Thyroid gland (tissue), 4 donors: ENCODE results near the gene ZCCHC17. TPM values are rescaled to one million over a fixed set of nuclear protein-coding genes. Genes with fewer than 3 reads are reported as not detected.
A peak's percentile ranks its signal among the peaks of the same experiment; 100 is the strongest.

Experiments
- DNase-seq, 2 donors: peaks; one replicate each; pipeline ENCODE4 v3.0.0-alpha.2; 2019
- H3K27ac ChIP-seq, 3 donors: fragments of 200-600 bp; sonication (generic); 1 replicate in 2 of 3; 2 replicates in 1 of 3; pipeline ENCODE4 v1.5.1; 2016 to 2019; ENCODE audit warnings: mild to moderate bottlenecking in 1 of 3, moderate library complexity in 1 of 3
- H3K27me3 ChIP-seq: fragments of 200-600 bp; sonication (generic); one replicate; pipeline ENCODE4 v1.5.1; 2019
- H3K36me3 ChIP-seq, 2 donors: fragments of 200-600 bp; sonication (generic); one replicate each; pipeline ENCODE4 v1.5.1; 2016 to 2019
- H3K4me1 ChIP-seq, 2 donors: fragments of 200-600 bp; sonication (generic); one replicate each; pipeline ENCODE4 v1.5.1; 2017 to 2019
- H3K4me3 ChIP-seq, 3 donors: fragments of 200-600 bp; sonication (generic); replicated peaks in 1 of 3; 1 replicate in 2 of 3; 2 replicates in 1 of 3; pipeline ENCODE4 v1.5.1; 2016; ENCODE audit warnings: mild to moderate bottlenecking in 1 of 3
- H3K9me3 ChIP-seq: fragments of 200-600 bp; sonication (generic); one replicate; pipeline ENCODE4 v1.5.1; 2017
- POLR2A ChIP-seq, 2 donors: fragments of 450-650 bp; IDR thresholded peaks; one replicate each; pipeline ENCODE4 v1.6.1; 2017; ENCODE audit warnings: antibody characterized with exemption in 2 of 2, mild to moderate bottlenecking in 2 of 2, moderate library complexity in 1 of 2
- WGBS, 2 donors: methylation state at CpG; one replicate each; pipeline ENCODE4 v1.1.5; 2017; 5-methylcytosine and 5-hydroxymethylcytosine counted together
- intact Hi-C: fragments of 100-400 bp; cut with DNase I; formaldehyde crosslinking; loops from one replicate; pipeline ENCODE4 v1.15.1; 2023
- total RNA-seq, 4 donors: library from RNA; depleted of rRNA; stranded (reverse); fragments of >200 nt; gene quantifications; one replicate each; pipeline ENCODE4 v1.2.3, GENCODE V29; 2016
- TF ChIP-seq, protein P1 (sequence below), 6 experiments: fragments of 200-600 bp in 3 of 6; fragments of 450-650 bp in 3 of 6; sonication (generic) in 3 of 6; IDR thresholded peaks; one replicate each; pipeline ENCODE4 v1.5.1; 2016 to 2019; ENCODE audit warnings: antibody characterized with exemption in 6 of 6, mild to moderate bottlenecking in 2 of 6, inconsistent platforms in 1 of 6, moderate library complexity in 1 of 6

Gene ZCCHC17
- total RNA-seq, 4 donors from 2014 or later = 20.0 to 29.8 (median 23.9) TPM

DNA sequence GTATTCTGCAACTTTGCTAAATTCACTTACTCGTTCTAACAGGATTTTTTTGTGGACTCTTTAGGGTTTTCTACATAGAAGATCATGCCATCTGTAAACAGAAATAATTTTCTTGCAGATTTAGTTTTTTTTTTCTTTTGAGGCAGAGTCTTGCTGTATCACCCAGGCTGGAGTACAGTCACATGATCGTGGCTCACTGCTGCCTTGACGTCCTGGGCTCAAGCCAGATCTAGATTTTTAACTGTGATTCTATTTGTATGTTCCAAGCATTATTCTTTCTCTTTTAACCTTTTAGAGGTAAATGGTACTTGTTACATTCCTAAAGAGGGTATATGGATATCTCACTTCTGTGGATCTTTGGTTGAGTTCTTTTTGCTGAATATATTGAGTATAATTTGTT is 57.5 kb downstream of the ZCCHC17 start:
- DNase-seq = peak; percentile 59 to 62
- intact Hi-C loops = no loop called here
- no peaks in the 10 kb centered on the region for H3K9me3 ChIP-seq
- WGBS, 2 donors = 40 to 42% methylated on average over 3 of the region's 3 CpGs
- H3K4me3 ChIP-seq = no peak overlapping the region
- peak overlapping the region; percentile 39 to 59 (median 41) for H3K27ac ChIP-seq
- H3K4me1 ChIP-seq = peaks cover 0 to 6% of the 10 kb centered on the region in 2 donors
- H3K27me3 ChIP-seq = no peaks in the 10 kb centered on the region
- TF ChIP-seq, protein P1, sequence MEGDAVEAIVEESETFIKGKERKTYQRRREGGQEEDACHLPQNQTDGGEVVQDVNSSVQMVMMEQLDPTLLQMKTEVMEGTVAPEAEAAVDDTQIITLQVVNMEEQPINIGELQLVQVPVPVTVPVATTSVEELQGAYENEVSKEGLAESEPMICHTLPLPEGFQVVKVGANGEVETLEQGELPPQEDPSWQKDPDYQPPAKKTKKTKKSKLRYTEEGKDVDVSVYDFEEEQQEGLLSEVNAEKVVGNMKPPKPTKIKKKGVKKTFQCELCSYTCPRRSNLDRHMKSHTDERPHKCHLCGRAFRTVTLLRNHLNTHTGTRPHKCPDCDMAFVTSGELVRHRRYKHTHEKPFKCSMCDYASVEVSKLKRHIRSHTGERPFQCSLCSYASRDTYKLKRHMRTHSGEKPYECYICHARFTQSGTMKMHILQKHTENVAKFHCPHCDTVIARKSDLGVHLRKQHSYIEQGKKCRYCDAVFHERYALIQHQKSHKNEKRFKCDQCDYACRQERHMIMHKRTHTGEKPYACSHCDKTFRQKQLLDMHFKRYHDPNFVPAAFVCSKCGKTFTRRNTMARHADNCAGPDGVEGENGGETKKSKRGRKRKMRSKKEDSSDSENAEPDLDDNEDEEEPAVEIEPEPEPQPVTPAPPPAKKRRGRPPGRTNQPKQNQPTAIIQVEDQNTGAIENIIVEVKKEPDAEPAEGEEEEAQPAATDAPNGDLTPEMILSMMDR (IDR thresholded peaks at IDR 0.05) = no peak
- TF ChIP-seq POLR2A (IDR thresholded peaks at IDR 0.05) = no peak
- H3K36me3 ChIP-seq = peaks cover 0 to 4% of the 10 kb centered on the region in 2 donors

DNA sequence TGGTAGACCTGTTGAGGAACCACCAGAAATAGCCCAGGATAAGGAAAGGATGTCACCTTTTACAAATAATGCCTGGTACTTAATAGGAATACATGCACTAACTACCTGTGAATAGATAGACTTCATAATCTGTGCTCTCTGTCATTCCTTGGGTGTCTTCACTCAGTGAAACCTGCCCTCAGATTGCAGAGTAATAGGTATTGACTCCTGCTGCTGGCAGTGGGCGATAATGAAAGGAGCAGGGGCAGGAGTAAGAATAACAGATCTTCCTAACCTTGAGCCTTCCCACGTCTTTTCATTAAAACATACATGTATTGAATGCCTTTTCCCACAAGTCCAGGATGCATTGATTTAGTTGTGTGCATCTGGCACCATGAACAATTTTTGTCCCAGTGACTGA is 59.6 kb downstream of the ZCCHC17 start:
- Histone ChIP-seq H3K4me1 (peaks cover 0 to 6% of the 10 kb centered on the region in 2 donors), H3K27me3 (no peaks in the 10 kb centered on the region), H3K27ac (no peak overlapping the region), H3K36me3 (no peaks in the 10 kb centered on the region), H3K9me3 (no peaks in the 10 kb centered on the region), H3K4me3 (no peak overlapping the region)
- no peak for TF ChIP-seq POLR2A (IDR thresholded peaks at IDR 0.05)
- TF ChIP-seq, protein P1 (IDR thresholded peaks at IDR 0.05) = no peak
- no peak for DNase-seq
- intact Hi-C loops = no loop called here
- WGBS, 2 donors = 97 to 100% methylated on average over 2 of the region's 2 CpGs

DNA sequence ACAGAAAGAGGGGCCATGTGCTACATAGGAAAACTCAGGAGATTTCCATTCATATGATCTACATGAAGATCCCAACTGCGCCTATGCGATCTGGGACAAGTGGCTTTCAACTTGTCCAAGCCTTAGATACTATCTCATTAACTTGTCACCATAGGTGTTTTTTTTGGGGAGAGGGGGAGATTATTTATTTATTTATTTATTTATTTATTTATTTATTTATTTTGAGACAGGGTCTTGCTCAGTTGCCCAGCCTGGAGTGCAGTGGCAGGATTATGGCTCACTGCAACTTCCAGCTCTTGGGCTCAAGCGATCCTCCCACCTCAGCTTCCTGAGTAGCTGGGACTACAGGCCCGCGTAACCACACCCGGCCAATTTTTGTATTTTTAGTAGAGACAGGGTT is 64.8 kb downstream of the ZCCHC17 start:
- no peak for DNase-seq
- Histone ChIP-seq H3K27ac (no peak overlapping the region), H3K27me3 (no peaks in the 10 kb centered on the region), H3K4me3 (no peak overlapping the region), H3K4me1 (peaks cover 26 to 33% of the 10 kb centered on the region in 2 donors), H3K36me3 (no peaks in the 10 kb centered on the region), H3K9me3 (no peaks in the 10 kb centered on the region)
- 97 to 98% methylated on average over 6 of the region's 6 CpGs for WGBS, 2 donors
- TF ChIP-seq POLR2A (IDR thresholded peaks at IDR 0.05) = no peak
- TF ChIP-seq, protein P1 (IDR thresholded peaks at IDR 0.05) = no peak
- intact Hi-C loops = no loop called here

DNA sequence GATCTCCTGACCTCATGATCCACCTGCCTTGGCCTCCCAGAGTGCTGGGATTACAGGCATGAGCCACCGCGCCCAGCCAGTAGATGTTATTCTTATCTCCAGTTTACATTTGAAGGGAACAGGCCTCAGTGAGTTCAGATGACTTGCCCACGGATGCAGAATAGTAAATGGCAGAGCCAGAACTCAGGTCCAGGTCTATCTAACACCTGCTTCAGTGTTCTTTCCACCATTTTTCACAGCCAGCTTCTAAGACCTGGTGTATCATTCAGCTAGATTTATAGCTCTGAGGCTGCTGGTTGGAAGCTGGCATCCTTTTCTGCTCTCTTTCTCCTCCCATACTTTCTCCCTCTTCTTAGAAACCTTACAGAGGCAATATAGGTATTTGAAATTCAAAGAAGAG is 65.2 kb downstream of the ZCCHC17 start:
- Histone ChIP-seq H3K27ac (peak overlapping the region in 2 of 3 donors; percentile 28 to 99), H3K9me3 (no peaks in the 10 kb centered on the region), H3K4me1 (peaks cover 26 to 36% of the 10 kb centered on the region in 2 donors), H3K36me3 (no peaks in the 10 kb centered on the region), H3K27me3 (no peaks in the 10 kb centered on the region), H3K4me3 (no peak overlapping the region)
- DNase-seq = no peak
- intact Hi-C loops = no loop called here
- TF ChIP-seq, protein P1 (IDR thresholded peaks at IDR 0.05) = no peak
- no peak for TF ChIP-seq POLR2A (IDR thresholded peaks at IDR 0.05)
- 94 to 100% methylated on average over 3 of the region's 3 CpGs for WGBS, 2 donors

DNA sequence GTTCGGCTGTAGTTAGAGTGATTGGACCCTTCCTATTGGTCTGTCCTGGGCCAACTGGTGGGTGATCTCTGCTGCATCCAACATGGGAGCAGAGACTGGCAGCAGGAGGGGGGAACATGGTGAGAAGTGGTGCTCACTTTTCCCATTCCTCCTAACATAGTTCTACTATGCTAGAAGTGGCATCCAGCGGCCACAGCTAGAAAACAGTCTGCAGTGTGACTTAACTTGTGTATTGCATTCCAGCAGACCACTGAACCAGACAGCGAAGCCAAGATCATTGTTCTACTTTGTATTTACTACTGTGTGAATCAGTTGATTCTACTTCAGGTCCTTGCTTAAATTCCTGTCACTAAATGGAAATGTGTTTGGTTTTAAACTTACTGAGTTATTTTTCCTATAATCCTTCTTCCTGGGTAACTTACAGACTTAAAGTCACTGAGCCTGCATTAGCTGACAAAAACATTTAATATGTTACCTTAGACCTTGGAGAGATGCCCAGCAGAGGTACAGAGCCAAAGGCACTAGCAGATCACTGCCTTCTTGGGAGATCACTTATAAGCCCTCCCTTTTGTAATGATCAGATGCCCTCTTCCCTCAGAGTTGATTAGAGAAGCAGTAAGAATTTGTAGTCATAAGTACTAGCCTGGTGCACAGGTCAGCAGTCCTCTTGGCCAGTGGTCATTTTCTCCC is 67.9 kb downstream of the ZCCHC17 start:
- TF ChIP-seq, protein P1 (IDR thresholded peaks at IDR 0.05) = peak in 2 of 6 experiments; percentile 8 to 21
- peak in 1 of 2 donors; percentile 64 for TF ChIP-seq POLR2A (IDR thresholded peaks at IDR 0.05)
- H3K27ac ChIP-seq = peak overlapping the region; percentile 87 to 99 (median 96)
- 31 to 41% methylated on average over 3 of the region's 3 CpGs for WGBS, 2 donors
- H3K4me1 ChIP-seq = peaks cover 44 to 58% of the 10 kb centered on the region in 2 donors
- no peaks in the 10 kb centered on the region for H3K27me3 ChIP-seq
- peak; percentile 86 to 89 for DNase-seq
- intact Hi-C loops = no loop called here
- no peak overlapping the region for H3K4me3 ChIP-seq
- no peaks in the 10 kb centered on the region for H3K36me3 ChIP-seq
- no peaks in the 10 kb centered on the region for H3K9me3 ChIP-seq
